Measurements from ENCODE around the gene TIA1. TPM values are rescaled to one million over a fixed set of nuclear protein-coding genes. Genes with fewer than 3 reads are reported as not detected.
"Not testable (repeated sequence)": the region's sequence is repeated elsewhere in the genome, so short reads cannot be mapped to it uniquely, and the experiment has no call there.

Gene TIA1
- total RNA-seq, 2 experiments from 2014 or later, result 81.8 to 93.8 TPM

GRCh38 chr2:70226781-70227180, 21.6 kb downstream of the TIA1 start:
- Mint-ChIP-seq H3K27me3 (no peaks in the 10 kb centered on the region), H3K27ac (peak overlapping the region; percentile 61), H3K9me3 (no peaks in the 10 kb centered on the region), H3K4me1 (ENCODE audit: low read depth) (peaks cover 12% of the 10 kb centered on the region), H3K36me3 (ENCODE audit: low read depth) (peaks cover 55% of the 10 kb centered on the region), H3K4me3 (no peak overlapping the region)
- DNase-seq (no peak), ATAC-seq (no peak)
- ChIA-PET CTCF (interaction anchor here (1.2 to 1.5 kb wide), 3 partner anchors 9 to 502 kb away, joined by 3 to 5 read pairs (median 3); no protein-coding TSS in a partner anchor), POLR2A (interaction anchor here (0.7 to 0.9 kb wide), 3 partner anchors 10 to 316 kb away, joined by 3 read pairs; partner anchors contain the start of gene C2orf42)
- TF ChIP-seq, protein P1, sequence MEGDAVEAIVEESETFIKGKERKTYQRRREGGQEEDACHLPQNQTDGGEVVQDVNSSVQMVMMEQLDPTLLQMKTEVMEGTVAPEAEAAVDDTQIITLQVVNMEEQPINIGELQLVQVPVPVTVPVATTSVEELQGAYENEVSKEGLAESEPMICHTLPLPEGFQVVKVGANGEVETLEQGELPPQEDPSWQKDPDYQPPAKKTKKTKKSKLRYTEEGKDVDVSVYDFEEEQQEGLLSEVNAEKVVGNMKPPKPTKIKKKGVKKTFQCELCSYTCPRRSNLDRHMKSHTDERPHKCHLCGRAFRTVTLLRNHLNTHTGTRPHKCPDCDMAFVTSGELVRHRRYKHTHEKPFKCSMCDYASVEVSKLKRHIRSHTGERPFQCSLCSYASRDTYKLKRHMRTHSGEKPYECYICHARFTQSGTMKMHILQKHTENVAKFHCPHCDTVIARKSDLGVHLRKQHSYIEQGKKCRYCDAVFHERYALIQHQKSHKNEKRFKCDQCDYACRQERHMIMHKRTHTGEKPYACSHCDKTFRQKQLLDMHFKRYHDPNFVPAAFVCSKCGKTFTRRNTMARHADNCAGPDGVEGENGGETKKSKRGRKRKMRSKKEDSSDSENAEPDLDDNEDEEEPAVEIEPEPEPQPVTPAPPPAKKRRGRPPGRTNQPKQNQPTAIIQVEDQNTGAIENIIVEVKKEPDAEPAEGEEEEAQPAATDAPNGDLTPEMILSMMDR (IDR thresholded peaks at IDR 0.05), result no peak
- intact Hi-C loops (cut with micrococcal nuclease), result no loop called here

GRCh38 chr2:70223305-70223704, 25.1 kb downstream of the TIA1 start:
- H3K27ac Mint-ChIP-seq; DNase-seq; ATAC-seq; H3K4me3 Mint-ChIP-seq; H3K27me3 Mint-ChIP-seq; H3K9me3 Mint-ChIP-seq; intact Hi-C loops (cut with micrococcal nuclease); POLR2A ChIA-PET: not testable (repeated sequence)
- H3K4me1 Mint-ChIP-seq (ENCODE audit: low read depth), result peaks cover 20% of the 10 kb centered on the region
- peaks cover 50% of the 10 kb centered on the region for H3K36me3 Mint-ChIP-seq (ENCODE audit: low read depth)
- CTCF ChIA-PET, result interaction anchor here (0.8 kb wide), 1 partner anchor 347 kb away, joined by 3 read pairs; no protein-coding TSS in a partner anchor

- DNase-seq (no peak), ATAC-seq (no peak)
- H3K27ac Mint-ChIP-seq, result no peak overlapping the region
- peaks cover 32% of the 10 kb centered on the region for H3K36me3 Mint-ChIP-seq (ENCODE audit: low read depth)
- H3K9me3 Mint-ChIP-seq, result no peaks in the 10 kb centered on the region
- H3K27me3 Mint-ChIP-seq, result no peaks in the 10 kb centered on the region
- H3K4me1 Mint-ChIP-seq (ENCODE audit: low read depth), result peaks cover 26% of the 10 kb centered on the region
- TF ChIP-seq, protein P1 (IDR thresholded peaks at IDR 0.05), result no peak
- H3K4me3 Mint-ChIP-seq, result no peak overlapping the region
- ChIA-PET CTCF (interaction anchor here (0.7 to 1.7 kb wide), 6 partner anchors 11 to 89 kb away, joined by 3 to 5 read pairs (median 3); partner anchors contain the start of gene C2orf42), POLR2A (interaction anchor here (0.6 to 0.7 kb wide), 4 partner anchors 37 to 687 kb away, joined by 3 read pairs; no protein-coding TSS in a partner anchor)
- intact Hi-C loops (cut with micrococcal nuclease), result no loop called here
These were observed 33.4 kb downstream of the TIA1 start for GRCh38 chr2:70214953-70215549.

- Mint-ChIP-seq H3K36me3 (ENCODE audit: low read depth) (peaks cover 34% of the 10 kb centered on the region), H3K4me3 (no peak overlapping the region), H3K27ac (peak overlapping the region; percentile 25), H3K9me3 (no peaks in the 10 kb centered on the region), H3K27me3 (no peaks in the 10 kb centered on the region), H3K4me1 (ENCODE audit: low read depth) (peaks cover 28% of the 10 kb centered on the region)
- DNase-seq (no peak), ATAC-seq (no peak)
- TF ChIP-seq, protein P1 (IDR thresholded peaks at IDR 0.05), result no peak
- intact Hi-C loops (cut with micrococcal nuclease), result no loop called here
- CTCF ChIA-PET, result interaction anchor here (0.7 to 1.5 kb wide), 5 partner anchors 11 to 90 kb away, joined by 3 read pairs; partner anchors contain the start of gene C2orf42
- POLR2A ChIA-PET, result interaction anchor here (0.9 kb wide), 1 partner anchor 24 kb away, joined by 3 read pairs; the partner anchor contains the start of gene C2orf42
These were observed 34.1 kb downstream of the TIA1 start for GRCh38 chr2:70214365-70214764.

GRCh38 chr2:70212298-70212932, 36.0 kb downstream of the TIA1 start:
- H3K36me3 Mint-ChIP-seq (ENCODE audit: low read depth), result peaks cover 24% of the 10 kb centered on the region
- H3K4me1 Mint-ChIP-seq (ENCODE audit: low read depth), result peaks cover 15% of the 10 kb centered on the region
- POLR2A ChIA-PET, result interaction anchor here (1.1 kb wide), 1 partner anchor 22 kb away, joined by 4 read pairs; the partner anchor contains the start of gene C2orf42
- no peak for ATAC-seq
- H3K4me3 Mint-ChIP-seq, result no peak overlapping the region
- no peaks in the 10 kb centered on the region for H3K9me3 Mint-ChIP-seq
- H3K27ac Mint-ChIP-seq, result no peak overlapping the region
- TF ChIP-seq, protein P1 (IDR thresholded peaks at IDR 0.05), result no peak
- DNase-seq, result no peak
- CTCF ChIA-PET, result interaction anchor here (1.6 kb wide), 1 partner anchor 300 kb away, joined by 5 read pairs; no protein-coding TSS in a partner anchor
- no peaks in the 10 kb centered on the region for H3K27me3 Mint-ChIP-seq
- intact Hi-C loops (cut with micrococcal nuclease), result no loop called here

All from activated CD8-positive, alpha-beta T cell treated with anti-CD3 and anti-CD28 coated beads for 36 hours (primary cell).